Sciatic nerve (tissue), 2 donors: ENCODE measurements around the gene NFAT5. TPM values are rescaled to one million over a fixed set of nuclear protein-coding genes. Genes with fewer than 3 reads are reported as not detected.
A peak's percentile ranks its signal among the peaks of the same experiment; 100 is the strongest.
"Not testable (repeated sequence)": the region's sequence is repeated elsewhere in the genome, so short reads cannot be mapped to it uniquely, and the experiment has no call there.

Experiments used
- ATAC-seq: fragments of 200-7000 bp; cut with Tn5 transposase; one replicate; pipeline ENCODE4 v1.9.1; 2020; ENCODE audit warnings: mild to moderate bottlenecking, moderate library complexity
- DNase-seq: peaks from one replicate; pipeline ENCODE4 v3.0.0-alpha.2; 2020; ENCODE audit warnings: low spot score
- intact Hi-C: fragments of 100-400 bp; cut with DNase I; formaldehyde crosslinking; loops from one replicate; pipeline ENCODE4 v1.14.2; 2022
- total RNA-seq: library from RNA; stranded (reverse); fragmentation: NEBNext Ultra II Directional; extraction: Animal tissue kit (Norgen Biotek cat#: 25700); gene quantifications from one replicate; pipeline ENCODE4 v1.2.1, GENCODE V29; 2021
- donor health status: DM: no; HTN: no; CAD: no.
- donor health status: DM: no; HTN: no; CAD: no.

NFAT5 gene
- total RNA-seq, 1 donor from 2014 or later: 87.0 TPM

GRCh38 chr16:69553332-69553731 is 12.4 kb upstream of the NFAT5 start:
- intact Hi-C loops: no loop called here

GRCh38 chr16:69554495-69554894 is 11.3 kb upstream of the NFAT5 start:
- DNase-seq (no peak), ATAC-seq (no peak)
- intact Hi-C loops: no loop called here

More at GRCh38 chr16:69553332-69553731, 12.4 kb upstream of the NFAT5 start:
- ATAC-seq (no peak), DNase-seq (no peak)

- DNase-seq (no peak), ATAC-seq (peak; percentile 55)
- intact Hi-C loops: no loop called here
Measured at GRCh38 chr16:69555437-69555836, 10.3 kb upstream of the NFAT5 start.

- no peak for ATAC-seq
- DNase-seq: no peak
- intact Hi-C loops: no loop called here
Measured at GRCh38 chr16:69555867-69556266, 9.9 kb upstream of the NFAT5 start.

GRCh38 chr16:69559164-69559563 is 6.6 kb upstream of the NFAT5 start:
- intact Hi-C loops: no loop called here
- ATAC-seq: no peak
- DNase-seq: no peak

GRCh38 chr16:69561367-69561766 is 4.4 kb upstream of the NFAT5 start:
- not testable (repeated sequence) for ATAC-seq, DNase-seq
- intact Hi-C loops: loop anchor here (10.0 kb wide), 1 partner anchor 147 kb away; no protein-coding TSS in a partner anchor

- no peak for ATAC-seq
- intact Hi-C loops: loop anchor here (10.0 kb wide), 1 partner anchor 147 kb away; no protein-coding TSS in a partner anchor
- DNase-seq: no peak
Measured at GRCh38 chr16:69561901-69562300, 3.9 kb upstream of the NFAT5 start.

- intact Hi-C loops: loop anchor here (10.0 kb wide), 1 partner anchor 148 kb away; no protein-coding TSS in a partner anchor
- DNase-seq (no peak), ATAC-seq (no peak)
Measured at GRCh38 chr16:69562813-69563212, 3.0 kb upstream of the NFAT5 start.

GRCh38 chr16:69563605-69564580 is 1.9 kb upstream of the NFAT5 start:
- intact Hi-C loops: loop anchor here (10.0 kb wide), 1 partner anchor 149 kb away; no protein-coding TSS in a partner anchor
- DNase-seq (no peak), ATAC-seq (no peak)

- intact Hi-C loops: loop anchor here (10.0 kb wide), 1 partner anchor 150 kb away; no protein-coding TSS in a partner anchor
- peak; percentile 72 for ATAC-seq
Measured at GRCh38 chr16:69564845-69565670, 708 bp upstream of the NFAT5 start.

GRCh38 chr16:69566240-69566980 is 644 bp downstream of the NFAT5 start:
- peak; percentile 81 for DNase-seq
- ATAC-seq: peak; percentile 66
- intact Hi-C loops: loop anchor here (10.0 kb wide), 1 partner anchor 152 kb away; no protein-coding TSS in a partner anchor

More at GRCh38 chr16:69564845-69565670, 708 bp upstream of the NFAT5 start:
- DNase-seq: no peak

- ATAC-seq (peak; percentile 6), DNase-seq (no peak)
- intact Hi-C loops: loop anchor here (10.0 kb wide), 1 partner anchor 152 kb away; no protein-coding TSS in a partner anchor
Measured at GRCh38 chr16:69566981-69567680, 1.4 kb downstream of the NFAT5 start.

GRCh38 chr16:69568676-69569075 is 2.9 kb downstream of the NFAT5 start:
- DNase-seq (no peak), ATAC-seq (no peak)
- intact Hi-C loops: loop anchor here (10.0 kb wide), 1 partner anchor 154 kb away; no protein-coding TSS in a partner anchor

- ATAC-seq, intact Hi-C loops, DNase-seq: not testable (repeated sequence)
Measured at GRCh38 chr16:69578771-69579170, 13.0 kb downstream of the NFAT5 start.

GRCh38 chr16:69579783-69580481 is 14.2 kb downstream of the NFAT5 start:
- DNase-seq: no peak
- no peak for ATAC-seq
- intact Hi-C loops: no loop called here

GRCh38 chr16:69581297-69581696 is 15.5 kb downstream of the NFAT5 start:
- ATAC-seq: no peak

GRCh38 chr16:69584493-69584892 is 18.7 kb downstream of the NFAT5 start:
- intact Hi-C loops, DNase-seq, ATAC-seq: not testable (repeated sequence)

More at GRCh38 chr16:69581297-69581696, 15.5 kb downstream of the NFAT5 start:
- intact Hi-C loops: no loop called here
- no peak for DNase-seq
